HG03378 (cell line): ENCODE data around the gene BIK.
"Not testable (repeated sequence)": the region's sequence is repeated elsewhere in the genome, so short reads cannot be mapped to it uniquely, and the experiment has no call there.

Source experiments
- ATAC-seq: cut with Tn5 transposase; IDR thresholded peaks from one replicate; pipeline ENCODE4 v1.9.1; 2021; ENCODE audit warnings: mild to moderate bottlenecking, moderate library complexity; ENCODE audit not compliant: unreplicated experiment

The BIK gene

DNA sequence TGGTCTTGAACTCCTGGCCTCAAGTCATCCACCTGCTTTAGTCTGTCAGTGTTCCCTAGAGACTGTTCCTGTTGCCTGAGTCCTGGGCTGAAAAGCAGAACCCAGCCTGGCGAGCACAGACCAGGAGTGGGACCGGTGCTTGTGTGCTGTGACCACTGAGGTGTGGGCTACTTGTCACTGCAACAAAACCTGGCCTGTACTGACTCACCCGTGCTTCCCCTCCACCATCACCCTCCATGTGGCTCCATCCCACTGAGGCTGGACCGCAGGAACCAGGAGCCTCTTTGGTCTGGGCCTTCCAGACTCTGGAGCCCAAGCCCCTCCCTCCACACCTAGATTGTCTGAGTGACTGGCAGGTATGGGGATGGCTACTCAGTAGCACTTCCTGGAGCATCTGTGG, 24.0 kb downstream of the BIK start:
- ATAC-seq: no peak

GRCh38 chr22:43135565-43135964, 25.0 kb downstream of the BIK start:
- no peak for ATAC-seq

GRCh38 chr22:43136255-43136654, 25.7 kb downstream of the BIK start:
- ATAC-seq: no peak

DNA sequence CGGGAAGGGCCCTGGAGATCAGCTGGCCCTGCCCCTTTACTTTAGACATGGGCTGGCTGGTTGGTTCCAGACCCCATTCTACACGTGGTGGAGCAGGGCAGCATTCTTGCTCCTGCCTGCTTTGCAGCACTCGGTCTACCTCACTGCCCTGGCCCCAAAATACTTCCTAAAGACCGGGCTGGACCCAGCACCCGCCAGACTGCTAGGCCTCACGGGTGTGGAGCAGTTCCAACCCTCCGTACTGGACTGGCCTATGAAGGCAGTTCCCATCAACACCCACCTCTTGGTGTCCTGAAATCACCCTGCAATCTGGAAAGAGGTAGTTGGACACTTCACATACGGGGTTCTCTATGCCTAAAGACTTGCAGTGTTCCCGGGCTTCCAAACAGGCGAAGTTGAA, 26.3 kb downstream of the BIK start:
- no peak for ATAC-seq

DNA sequence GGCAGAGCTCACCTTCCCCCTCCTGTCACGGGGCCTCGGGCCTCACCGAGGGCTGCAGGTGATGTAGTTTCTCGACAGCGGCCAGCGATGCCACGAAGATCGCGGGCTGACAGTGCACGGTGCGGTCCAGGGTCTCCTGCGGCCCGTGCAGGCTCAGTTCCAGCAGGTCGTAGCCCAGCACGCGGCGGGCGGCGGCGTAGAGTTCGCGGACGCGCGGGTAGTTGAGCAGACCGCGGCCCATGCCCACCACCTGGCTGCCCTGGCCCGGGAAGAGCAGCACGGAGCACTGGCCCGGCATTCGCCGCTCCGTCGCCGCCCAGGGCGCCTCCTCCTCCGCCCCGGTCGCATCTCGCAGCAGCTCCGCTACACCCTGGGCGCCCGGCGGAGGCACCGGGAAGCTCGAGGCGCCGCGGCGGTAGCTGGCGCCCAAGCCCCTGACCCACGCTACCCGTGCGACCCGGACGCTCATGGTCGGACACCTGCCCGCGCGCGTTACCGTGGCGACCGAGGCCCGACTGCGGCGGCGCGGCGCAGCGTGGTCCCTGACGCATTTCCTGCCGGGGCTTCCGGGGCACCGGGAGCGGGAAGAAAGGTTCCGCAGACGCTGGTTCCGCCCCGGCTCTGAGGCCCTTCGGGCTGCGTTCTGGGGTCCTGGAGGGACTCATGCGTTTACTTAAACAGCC, 32.5 kb downstream of the BIK start, which contains the start of gene MCAT:
TSS of gene MCAT (minus strand) at position 519 of the 683 bp plus-strand sequence. CDS start at position 469, 50 bp downstream.
- peak; percentile 57 for ATAC-seq

GRCh38 chr22:43144949-43145348, 34.4 kb downstream of the BIK start:
- no peak for ATAC-seq

GRCh38 chr22:43145371-43145770, 34.8 kb downstream of the BIK start:
- not testable (repeated sequence) for ATAC-seq

GRCh38 chr22:43146332-43146731, 35.8 kb downstream of the BIK start:
- ATAC-seq: not testable (repeated sequence)

GRCh38 chr22:43147821-43148220, 37.3 kb downstream of the BIK start:
- ATAC-seq: no peak

GRCh38 chr22:43148581-43148980, 38.0 kb downstream of the BIK start:
- no peak for ATAC-seq

- ATAC-seq: no peak
Observed at GRCh38 chr22:43150731-43151206, 40.2 kb downstream of the BIK start.

- no peak for ATAC-seq
Observed at GRCh38 chr22:43151251-43152002, 40.9 kb downstream of the BIK start, which contains the start of gene TSPO. TSS of gene TSPO (plus strand) at chr22:43151559. CDS start at chr22:43159239, 7,680 bp downstream.

DNA sequence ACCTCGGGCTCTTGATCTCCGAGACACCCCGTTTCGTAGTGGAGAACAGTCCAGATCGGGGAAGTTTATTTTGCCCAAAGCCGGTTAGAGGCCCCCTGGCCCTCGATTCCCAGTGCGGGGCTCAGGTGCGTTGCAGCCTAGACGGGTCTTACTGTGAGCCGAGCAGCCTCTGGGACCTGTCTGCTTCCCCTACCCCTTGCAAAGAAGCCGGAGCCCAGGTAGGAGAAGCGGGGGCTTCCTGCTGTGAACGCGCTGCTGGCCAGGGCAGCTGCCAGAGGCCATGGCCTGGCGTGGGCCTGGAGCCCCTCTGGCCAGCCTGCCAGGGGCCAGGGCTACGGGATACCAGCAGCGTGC, 41.4 kb downstream of the BIK start:
- no peak for ATAC-seq

GRCh38 chr22:43152357-43153071, 42.0 kb downstream of the BIK start:
- no peak for ATAC-seq

GRCh38 chr22:43153899-43154298, 43.3 kb downstream of the BIK start:
- no peak for ATAC-seq

- no peak for ATAC-seq
Observed at GRCh38 chr22:43154887-43155536, 44.5 kb downstream of the BIK start.

GRCh38 chr22:43155789-43156188, 45.2 kb downstream of the BIK start:
- ATAC-seq: no peak

DNA sequence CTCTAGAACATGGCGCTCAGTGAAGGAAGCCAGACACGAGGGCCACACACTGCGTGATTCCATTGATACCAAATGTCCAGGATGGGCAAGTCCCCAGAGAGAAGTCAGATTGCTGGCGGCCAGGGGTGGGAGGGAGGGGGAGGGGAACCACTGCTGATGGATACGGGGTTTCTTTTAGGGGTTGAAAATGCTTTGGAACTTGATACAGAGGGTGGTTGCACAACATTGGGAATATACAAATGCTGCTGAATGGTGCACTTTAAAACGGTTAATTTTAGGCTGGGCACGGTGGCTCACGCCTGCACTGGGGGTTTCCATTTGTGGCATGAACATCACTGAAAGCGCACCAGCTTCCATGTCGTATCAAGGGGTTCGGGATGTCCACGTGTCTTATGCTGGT, 45.9 kb downstream of the BIK start:
- no peak for ATAC-seq

DNA sequence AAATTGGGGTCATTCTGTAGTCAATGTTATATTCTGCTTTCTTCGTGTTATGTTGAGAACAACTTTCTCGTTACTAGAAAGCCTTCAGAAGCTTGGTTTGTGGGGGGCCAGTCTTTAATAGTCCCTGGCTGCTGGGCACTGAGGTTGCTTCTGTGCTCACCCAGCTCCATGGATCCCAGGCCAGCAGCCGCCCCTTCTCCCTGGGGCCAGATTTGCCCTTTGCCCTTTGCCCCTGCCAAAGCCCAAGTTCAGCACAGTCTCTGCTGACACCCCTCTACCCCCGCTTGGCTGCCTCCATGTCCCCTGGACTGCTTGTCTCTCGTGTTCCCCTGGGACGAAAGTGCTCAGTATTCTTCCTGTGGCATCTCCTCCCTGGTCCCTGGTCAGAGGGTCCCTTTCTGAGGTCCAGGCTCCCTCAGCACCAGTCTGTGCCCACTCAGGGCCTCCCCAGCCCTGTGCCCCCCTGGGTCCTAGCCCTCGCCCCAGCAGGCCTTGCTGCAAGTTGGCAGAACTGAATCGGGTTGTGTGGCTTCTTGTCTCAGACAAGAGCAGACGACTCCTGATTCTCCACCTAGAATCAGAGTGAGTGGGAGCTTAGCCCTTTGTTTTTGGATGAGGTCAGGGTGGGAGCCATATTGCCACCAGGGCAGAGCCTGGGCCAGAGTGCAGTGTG, 47.5 kb downstream of the BIK start:
- no peak for ATAC-seq

DNA sequence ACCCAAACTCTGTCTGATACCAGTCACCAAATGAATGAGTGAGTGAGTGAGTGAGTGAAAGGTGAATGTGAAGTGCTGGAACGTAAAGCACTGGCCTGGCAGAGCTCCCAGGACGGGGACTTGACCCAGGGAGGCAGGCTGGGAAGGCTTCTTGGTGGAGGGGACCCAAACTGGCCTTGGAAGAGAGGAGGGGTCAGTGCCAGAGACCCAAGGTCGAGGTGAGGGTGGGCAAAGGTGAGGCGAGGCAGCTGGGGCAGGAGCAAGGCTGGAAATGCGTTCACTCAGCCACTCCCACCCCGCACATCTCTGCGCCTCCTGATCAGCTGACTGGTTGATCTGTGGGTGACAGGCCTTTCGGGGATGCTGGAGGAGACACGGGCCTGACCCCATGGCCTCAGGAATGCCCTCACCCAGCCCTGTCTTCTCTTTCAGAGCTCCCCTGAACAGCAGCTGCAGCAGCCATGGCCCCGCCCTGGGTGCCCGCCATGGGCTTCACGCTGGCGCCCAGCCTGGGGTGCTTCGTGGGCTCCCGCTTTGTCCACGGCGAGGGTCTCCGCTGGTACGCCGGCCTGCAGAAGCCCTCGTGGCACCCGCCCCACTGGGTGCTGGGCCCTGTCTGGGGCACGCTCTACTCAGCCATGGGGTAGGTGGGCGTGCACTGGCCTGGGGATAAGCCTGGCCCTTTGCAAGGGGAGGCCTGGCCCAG, 48.4 kb downstream of the BIK start:
- ATAC-seq: no peak
